Stimulated activated CD8-positive, alpha-beta memory T cell treated with anti-CD3 and anti-CD28 coated beads, Interleukin-15, amount 100 ng/mL, for 1 hour (primary cell): ENCODE measurements around the gene FOXO6.

Experiments used
- DNase-seq: peaks from one replicate; pipeline ENCODE4 v3.0.0-alpha.2; 2020; ENCODE audit warnings: low read depth

Gene FOXO6

DNA sequence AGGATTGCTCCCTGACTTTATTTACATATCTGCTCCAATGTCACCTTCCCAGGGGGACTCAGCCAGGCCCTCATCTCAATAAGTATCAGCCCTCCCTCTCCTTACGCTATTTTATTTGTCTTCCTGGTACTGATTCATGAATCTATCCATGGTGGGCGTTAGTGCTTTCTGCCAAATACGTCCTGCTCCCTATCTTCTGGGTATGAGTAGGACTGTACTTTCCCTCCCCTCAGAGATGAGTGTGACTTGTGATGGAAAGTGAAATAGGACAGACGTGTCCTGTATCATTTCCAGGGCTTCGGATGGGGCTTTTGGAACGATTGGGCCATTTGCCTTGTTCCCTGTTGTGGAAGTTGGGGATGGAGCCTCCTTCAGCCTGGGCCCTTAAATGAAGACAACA, 47.5 kb downstream of the FOXO6 start:
- no peak for DNase-seq

DNA sequence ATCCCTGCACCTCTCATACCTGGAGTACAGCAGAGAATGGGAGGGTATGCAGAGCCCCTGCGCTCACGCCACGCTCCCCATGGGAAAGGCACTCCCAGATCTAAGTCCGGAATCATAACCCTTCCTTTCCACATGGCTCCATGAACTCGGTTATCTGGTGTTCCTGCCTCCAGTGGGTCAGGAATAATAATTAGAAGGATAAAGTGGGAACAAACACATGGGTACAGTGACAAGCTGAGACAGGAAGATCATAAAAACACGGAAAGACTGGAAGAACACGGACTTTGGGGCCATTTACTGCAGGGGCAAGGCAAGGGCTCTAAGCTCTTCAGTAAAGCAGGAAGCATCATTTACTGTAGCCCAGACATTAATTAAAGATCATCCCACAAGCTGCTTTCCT, 48.6 kb downstream of the FOXO6 start:
- no peak for DNase-seq

DNA sequence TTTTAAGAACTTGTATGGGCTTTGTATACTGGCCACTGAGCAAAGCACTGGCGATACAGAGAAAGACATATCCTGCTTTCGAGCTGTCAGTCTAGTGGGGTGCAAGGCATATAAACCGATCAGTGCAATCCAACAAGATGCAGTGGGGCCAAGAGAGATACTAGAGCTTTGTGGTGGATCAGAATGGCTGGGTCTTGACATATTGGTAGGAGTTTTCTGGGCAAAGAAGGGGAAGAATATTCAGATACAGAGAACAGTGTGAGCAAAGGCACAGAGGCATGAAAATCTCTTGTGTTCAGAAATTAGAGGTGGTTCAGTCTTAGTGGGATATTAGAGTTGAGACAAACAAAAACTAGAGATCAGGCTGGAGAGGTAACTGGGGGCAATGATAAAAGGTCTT, 49.2 kb downstream of the FOXO6 start:
- DNase-seq, result no peak

DNA sequence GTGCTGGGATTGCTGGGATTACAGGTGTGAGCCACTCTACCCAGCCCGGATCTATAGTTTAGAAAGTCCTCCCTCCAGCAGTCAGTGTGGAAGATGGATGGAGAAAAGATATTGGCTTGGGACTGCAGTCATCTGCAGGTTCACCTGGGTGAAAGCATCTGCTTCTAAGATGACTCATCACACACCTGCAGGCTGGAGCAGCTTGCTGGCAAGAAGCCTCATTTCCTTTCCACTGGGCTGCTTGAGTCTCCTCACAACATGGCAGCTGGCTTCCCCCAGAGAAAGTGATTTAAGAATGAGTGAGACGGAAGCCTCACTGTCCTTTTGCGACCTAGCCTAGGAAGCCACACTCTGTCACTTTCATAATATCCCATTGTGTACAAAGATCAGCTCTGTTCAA, 50.0 kb downstream of the FOXO6 start:
- DNase-seq, result no peak

DNA sequence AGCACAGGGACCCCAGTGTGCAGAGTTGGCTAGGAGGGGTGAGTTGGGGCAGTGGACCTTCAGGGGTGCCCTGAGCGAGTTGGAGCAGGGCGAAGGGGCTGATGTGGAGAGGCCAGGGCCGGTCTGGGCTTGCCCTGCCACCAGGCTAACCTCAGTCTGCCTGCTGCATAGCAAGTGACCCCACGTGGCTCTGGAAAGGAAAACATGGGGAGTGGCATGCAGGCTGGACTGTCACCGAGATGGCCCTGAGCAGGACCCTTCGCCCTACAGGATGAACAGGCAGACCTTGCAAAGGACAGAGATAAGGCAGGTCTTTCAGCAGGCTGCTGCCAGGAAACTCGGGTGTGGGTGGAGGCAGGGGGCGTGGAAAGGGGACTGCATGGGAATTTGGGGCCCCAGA, 51.5 kb downstream of the FOXO6 start:
- no peak for DNase-seq

DNA sequence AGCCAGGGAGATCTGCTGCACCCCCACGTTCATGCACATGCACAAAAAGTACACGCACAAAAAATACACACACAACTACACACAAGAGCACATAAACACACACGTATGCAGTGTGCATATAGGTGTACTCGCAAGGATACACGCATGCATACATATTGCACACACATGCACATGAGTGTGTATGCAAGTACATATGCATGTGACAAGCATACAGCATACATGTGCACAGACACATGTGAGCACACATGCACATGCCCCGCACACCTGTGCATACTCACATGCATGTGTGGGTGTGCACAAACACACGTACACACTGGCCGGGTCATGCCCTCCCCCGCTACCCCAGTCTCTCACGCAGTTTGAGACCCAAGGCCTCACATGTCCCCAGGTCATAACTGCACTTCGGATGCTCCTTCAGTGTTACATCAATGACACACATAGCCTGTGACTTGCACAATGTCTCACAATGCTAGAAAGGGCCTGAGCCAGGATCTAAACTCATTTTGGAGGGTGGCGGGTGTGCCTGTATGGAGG, 52.6 kb downstream of the FOXO6 start:
- DNase-seq, result no peak

DNA sequence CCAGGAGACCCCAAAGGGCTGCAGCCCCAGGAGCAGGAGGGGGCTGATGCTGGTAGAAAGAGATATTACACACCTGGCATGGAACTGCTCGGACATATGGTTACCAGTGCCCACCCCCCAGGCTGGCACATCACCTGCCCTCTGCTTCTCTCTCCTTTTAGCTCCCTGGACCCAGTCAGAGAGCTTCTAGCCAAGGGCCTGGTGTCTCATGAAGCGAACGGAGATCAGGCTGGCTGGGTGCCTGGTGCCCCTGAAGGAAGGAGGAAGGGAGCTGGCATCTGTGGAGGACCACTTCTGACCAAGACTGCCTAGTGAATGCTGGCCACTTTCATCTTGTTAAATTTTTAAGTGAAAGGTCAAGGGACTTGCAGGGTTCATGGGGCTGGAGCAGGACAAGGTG, 53.1 kb downstream of the FOXO6 start:
- DNase-seq, result no peak

DNA sequence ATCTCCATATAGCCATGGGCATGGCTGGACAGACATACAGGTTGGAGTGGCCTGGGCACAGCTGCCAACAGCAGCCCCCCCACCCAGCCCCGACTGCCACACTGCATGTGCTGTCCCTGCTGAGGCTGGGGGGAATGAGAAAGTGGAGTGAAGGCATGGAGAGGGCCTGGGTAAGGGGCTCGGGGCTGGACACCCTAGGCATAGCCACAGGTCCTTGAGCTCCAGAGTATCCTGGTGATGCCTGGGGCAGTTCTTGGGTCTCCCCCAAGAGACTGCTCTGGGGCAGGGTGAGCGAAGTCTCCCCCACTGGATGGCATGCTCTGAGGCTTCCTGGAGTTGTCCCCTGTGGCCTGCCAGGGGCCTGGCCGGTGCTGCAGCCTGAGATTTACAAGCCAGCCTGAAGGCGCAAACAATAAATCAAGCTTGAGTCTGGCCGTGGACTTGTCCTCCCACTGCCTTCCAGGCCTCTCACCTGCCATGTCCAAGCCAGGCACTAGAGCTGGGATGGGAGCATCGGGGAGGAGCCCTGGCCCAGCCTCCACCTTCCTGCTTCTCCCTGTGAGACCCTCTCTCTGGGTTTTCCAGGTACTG, 53.6 kb downstream of the FOXO6 start:
- DNase-seq, result no peak

DNA sequence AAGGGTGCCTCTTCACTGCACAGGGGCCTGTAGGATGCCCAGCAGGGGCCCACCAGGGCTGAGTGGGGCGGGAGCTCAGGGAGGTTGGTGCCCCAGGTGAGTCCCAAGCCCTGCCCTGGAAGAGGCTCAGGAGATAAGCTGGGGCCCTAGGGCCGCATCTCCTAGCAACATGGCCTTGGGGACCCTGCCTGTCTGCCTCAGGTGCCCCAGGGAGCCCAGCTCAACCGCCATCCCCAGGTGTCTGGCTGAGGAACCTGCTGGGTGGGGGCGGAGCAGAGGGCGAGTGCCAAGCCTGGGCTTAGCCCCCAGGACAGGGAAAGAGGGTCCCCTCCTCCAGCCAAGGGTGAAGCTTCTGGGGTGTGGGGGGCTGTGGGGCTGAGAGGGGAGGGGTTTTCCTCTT, 54.8 kb downstream of the FOXO6 start:
- DNase-seq, result no peak

DNA sequence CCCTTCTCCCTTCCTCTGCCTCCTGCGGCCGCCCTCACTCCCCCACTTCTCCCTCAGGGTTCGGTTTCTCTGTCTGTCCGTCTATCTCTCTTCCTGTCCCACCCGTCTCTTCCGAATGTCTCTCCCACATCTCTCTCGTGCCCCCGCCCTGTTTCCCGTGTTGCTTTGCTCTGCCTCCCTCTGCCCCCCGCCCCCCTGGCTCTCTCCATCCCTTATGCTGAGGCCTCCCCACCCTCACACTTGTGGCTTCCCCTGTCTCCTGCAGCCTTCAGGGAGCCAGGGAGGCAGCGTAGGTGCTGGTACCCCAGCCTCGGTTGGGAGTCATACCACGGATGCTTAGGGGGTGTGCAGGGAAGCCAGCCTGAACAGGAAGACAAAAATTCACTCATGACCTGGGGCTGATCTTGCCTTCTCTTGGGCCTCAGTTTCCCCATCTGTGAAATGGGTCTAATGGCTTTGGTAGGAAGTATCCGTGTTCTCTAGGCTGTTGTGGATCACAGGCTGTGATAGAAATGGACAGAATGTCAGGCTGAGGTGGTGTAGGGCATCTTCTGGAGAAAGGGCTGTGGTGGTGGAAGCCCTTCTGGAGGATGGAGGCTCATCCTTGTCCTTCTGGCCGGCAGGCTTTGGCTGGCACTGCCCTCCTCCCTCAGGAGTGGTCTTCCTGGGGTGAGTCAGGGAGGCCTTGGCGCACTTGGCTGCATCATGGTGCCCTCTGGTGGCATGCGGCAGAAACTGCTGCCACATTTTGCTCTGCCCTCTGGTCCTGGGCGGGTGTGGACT, 55.5 kb downstream of the FOXO6 start:
- peak; percentile 28 for DNase-seq

DNA sequence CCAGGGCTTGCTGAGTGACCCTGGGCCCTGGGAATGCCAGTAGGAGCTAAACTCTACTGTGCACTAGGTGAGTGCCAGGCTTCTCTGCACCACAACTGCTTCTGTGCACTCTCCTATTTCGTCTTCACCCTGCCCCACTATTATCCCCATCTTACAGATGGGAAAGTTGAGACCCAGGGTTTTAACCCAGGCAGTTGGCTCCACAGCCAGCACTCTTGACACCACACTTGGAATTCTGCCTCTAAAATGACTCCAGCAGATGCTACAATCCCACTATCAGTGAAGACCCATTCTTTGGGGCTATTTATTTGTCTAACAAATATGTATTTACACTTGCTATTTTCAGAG, 56.1 kb downstream of the FOXO6 start:
- no peak for DNase-seq

DNA sequence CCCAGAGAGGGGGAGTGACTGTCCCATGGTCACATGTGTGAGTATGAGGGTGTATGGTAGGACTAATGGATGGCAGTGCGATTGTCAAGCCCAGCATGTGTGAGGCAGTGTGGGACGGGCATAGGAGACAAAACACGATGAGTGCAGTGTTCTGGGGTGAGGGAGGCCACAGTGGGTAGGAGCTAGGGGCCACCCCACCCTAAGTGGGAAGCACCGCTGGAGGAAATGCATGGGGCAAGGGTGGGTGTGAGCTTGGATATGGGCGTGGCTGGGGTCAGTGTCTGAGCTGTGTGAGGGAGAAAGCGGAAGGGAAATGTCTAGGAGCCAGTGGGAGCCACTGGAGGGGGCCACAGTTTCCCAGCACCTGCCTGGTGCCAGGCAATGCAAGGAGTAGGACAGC, 56.5 kb downstream of the FOXO6 start:
- DNase-seq, result no peak

DNA sequence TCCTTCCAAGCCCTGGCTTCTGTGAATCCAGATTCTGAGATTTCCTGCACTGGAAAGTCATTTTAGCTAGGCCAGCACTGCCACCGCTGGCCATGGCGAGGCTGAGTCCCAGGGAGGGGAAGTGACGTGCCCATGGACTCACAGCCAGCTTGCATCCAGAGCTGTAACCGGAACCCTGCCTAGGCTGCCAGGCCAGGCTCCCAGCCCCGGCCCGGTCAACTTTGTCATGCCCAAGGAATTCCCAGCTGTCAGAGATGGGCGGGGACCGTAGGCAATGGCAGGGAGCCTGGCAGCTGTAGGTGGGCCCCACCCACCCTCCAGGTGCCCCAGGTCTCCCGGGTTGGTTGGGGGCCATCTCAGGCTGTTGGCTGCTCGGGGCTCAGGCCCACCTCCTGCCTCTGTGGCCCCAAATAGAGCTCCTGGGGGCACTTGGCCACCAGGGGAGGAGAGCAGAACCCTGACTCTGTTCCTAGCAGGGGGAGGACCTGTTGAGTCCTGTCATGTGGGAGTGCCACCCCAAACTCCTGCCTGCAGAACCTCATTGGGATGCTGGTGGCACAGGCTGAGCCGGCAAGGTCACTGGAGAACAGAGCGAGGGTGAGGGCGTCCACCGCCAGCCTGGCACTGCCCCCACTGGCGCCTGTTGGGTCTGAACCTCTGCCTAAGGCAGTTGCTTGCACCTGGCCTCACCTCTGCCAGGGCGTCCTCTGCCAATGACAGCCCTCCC, 57.8 kb downstream of the FOXO6 start:
- no peak for DNase-seq

DNA sequence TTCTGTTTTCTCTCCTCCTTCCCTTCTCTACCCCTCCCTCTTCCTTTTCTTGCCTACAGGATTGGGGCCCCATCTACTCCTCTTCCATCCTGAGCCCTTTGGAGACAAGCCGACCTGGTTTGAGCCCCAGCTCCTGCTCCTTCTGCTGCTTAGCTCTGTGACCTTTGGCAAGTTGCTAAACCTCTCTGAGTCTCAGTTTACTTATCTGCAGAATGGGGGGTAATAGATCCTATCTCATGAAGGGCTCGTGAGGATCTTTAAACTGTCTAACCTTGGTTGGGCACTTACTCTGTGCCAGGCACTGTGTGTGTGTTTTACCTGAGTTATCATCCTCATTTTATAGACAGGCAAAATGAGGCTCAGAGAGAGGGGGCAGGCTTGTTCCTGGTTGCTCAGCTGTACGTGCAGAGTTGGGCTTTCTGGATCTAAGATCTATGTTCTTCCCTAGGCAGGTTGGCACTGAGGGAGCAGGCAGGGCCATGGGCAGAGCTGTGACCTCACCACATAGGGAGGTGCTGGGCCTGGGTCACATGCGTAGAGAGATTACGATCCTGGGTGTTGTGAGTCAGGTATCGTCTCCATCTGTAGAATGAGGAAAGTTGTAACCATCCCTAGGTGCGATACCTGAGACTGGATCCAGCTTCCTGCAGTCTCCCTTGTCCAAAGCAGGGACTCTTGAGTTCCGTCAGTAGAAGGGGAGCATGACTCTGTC, 58.5 kb downstream of the FOXO6 start:
- DNase-seq, result no peak

DNA sequence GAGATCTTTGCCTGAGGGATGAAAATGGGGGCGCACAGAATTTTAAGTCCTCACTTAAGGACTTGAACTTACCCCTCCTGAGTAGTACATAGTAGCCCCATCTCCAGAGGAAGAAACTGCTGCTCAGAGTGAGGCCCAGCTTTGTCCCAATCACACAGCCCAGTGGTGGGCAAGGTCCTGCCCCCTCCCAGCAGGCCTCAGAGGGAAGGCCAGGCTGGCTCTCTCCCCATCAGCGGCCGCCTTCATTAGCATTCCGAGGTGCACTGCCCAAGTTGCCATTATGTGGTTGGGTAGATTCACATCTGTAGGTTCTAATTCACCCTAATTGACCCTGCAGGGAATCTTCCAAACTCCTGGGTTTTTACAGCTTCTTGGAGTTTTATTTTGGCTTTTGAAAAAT, 59.1 kb downstream of the FOXO6 start:
- DNase-seq, result no peak

DNA sequence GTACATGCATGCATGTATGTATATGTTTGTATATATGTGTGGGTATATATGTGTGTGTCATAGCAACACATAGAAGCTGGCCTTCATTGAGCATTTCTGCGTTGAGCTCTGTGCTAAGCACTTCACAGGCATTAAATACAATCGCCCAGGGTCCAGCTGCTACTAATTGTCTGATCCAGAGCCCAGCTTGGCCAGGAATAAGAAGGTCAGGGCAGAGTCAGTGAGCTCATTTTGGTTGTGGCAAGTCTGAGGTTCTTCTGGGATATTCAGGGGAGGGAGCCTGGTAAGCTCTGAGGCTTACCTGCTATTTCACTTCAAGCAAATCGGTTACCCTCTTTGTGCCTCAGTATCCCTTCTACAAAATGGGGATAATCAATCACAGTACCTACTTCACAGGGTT, 59.6 kb downstream of the FOXO6 start:
- no peak for DNase-seq

DNA sequence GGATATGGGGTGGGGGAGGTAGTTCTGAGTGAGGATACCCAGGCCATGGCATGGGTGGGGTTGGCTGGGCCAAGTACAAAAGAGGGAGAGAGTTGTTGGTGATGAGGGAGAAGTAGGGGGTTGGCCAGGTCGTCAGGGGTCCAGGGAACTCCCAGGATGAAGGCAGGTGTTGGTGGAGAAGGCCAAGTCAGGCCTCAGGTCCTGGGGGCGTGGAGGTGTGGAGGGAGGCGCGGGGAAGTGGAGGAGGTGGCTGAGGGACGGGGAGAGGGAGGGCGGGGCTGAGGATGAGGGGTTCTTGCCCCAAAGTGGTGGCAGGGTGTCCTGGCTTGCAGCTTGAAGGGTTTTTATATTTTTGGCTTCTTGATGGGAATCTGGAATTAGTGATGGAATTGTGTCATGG, 61.1 kb downstream of the FOXO6 start:
- DNase-seq, result no peak

DNA sequence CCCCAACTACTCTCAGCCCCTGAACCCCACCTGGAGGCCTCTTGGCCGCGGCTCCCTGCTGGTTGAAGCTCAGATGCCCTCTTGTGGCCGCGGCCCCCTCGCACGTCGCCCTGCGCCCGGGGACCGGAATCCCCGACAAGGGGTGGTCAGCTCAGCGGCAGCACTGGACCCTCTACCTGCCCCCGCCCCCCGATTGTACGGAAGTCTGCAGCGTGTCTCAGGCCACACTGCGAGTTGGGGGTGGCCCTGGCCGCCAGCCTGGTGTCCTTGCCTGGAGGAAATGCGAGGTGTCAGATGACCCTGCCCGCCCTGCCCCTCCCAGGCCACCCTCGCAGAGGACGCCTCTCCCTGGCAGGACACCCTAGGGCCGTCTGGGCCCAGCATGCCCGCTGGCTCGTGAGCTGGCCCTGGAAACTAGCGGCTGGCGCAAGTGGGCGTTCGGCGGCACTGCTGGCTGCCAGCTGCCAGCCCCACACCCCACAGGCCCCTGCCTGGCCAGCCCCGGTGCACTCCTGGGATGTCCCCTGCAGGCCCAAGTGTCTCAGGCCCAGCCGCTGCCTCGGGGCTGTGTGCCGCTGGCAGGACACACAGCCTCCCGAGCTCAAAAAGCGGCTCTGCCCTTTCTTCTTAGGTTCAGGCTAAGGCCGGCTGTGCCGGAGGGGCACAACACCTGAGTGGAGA, 62.4 kb downstream of the FOXO6 start:
- no peak for DNase-seq

DNA sequence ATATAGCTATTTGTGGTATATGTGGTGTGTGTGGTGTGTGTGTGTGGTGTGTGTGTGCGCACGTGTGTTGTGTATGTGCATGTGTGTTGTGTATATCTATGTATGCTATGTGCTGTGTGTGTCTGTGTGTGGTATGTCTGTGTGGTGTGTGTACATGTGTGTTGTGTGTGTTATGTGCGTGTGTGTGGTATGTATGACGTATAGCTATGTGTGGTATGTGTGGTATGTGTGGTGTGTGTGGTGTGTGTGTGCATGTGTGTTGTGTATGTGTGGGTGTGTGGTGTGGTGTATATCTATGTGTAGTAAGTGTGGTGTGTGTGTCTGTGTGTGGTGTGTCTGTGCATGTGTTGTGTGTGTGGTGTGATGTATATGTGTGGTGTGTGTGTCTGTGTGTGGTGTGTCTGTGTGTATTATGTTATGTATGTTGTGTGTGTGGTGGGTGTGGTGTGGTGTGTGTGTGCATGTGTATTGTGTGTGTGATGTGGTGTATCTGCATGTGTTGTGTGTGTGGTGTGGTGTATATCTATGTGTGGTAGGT, 63.4 kb downstream of the FOXO6 start:
- DNase-seq, result no peak

DNA sequence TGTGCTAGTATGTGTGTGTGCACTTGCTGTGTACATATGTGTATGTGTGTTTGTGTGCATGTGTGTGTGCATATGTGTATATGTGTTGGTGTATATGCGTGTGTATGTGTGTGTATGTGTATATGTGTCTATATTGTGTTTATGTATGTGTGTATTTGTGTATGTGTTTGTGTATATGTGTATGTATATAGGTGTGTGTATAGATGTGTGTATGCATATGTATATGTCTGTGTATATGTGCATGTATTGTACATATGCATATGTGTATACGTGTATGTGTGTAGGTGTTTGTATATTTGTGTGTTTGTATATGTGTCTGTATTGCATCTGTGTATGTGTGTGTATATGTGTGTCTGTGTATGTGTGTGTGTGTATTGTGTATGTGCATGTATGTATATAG, 64.1 kb downstream of the FOXO6 start:
- DNase-seq, result no peak

DNA sequence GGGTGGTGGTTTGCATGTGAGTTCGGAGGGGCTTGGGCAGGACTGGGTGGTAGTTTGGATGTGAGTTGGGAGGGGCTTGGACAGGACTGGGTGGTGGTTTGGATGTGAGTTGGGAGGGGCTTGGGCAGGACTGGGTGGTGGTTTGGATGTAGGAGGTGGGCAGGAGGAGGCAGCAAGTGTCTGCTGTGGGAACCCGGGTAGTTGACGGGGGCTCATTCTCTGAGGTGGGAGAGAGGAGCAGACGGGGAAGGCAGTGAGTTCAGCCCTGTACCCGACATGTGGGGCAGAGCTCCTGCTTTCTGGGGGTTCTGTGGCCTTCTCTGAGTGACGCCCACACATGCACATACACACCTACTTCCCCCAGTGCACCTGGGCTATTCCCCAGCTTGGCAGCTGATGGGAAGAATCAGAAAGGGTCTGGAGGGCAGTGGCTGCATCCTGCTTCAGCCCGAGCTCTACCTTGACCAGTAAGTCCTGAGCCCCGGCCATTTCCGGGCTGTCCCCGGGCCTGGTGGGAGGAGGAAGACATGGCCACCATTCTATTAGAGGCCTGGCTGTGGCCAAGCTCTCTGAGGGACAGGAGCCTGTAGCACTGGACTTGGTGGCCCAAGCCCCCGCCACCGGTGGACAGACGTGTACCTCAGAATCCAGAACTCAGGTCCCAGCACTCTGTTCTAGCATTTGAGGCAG, 65.1 kb downstream of the FOXO6 start:
- DNase-seq, result no peak
